ENCODE results near the gene ANKH. TPM values are rescaled to one million over a fixed set of nuclear protein-coding genes. Genes with fewer than 3 reads are reported as not detected.

The ANKH gene
- polyA plus RNA-seq, 3 donors = 2.4 to 6.3 (median 3.1) TPM

GRCh38 chr5:14909369-14909768 is 37.8 kb upstream of the ANKH start:
- no peak for TF ChIP-seq CTCF (IDR thresholded peaks at IDR 0.05)
- Mint-ChIP-seq H3K27ac (no peak overlapping the region), H3K9me3 (peaks cover 0 to 5% (median 0%) of the 10 kb centered on the region in 7 donors)

GRCh38 chr5:14908172-14908571 is 36.6 kb upstream of the ANKH start:
- Histone ChIP-seq H3K36me3 (replicated peaks in 1 of 2; ENCODE audit: control insufficient read depth in 1 of 2, insufficient read depth in 2 of 2, low read length in 2 of 2) (no peaks in the 10 kb centered on the region), H3K4me3 (replicated peaks in 1 of 3; ENCODE audit: low read depth in 2 of 3, low read length in 3 of 3) (no peak overlapping the region), H3K27me3 (ENCODE audit: control insufficient read depth in 2 of 2, insufficient read depth in 2 of 2, low read length in 2 of 2) (no peaks in the 10 kb centered on the region), H3K9ac (ENCODE audit: insufficient read depth, low read length, poor library complexity, severe bottlenecking) (no peak overlapping the region), H3K27ac (ENCODE audit: low read depth in 1 of 2, low read length in 2 of 2) (no peak overlapping the region), H2AFZ (ENCODE audit: insufficient read depth, low read depth, low read length, poor library complexity, severe bottlenecking) (no peak overlapping the region), H3K9me3 (replicated peaks in 1 of 2; ENCODE audit: control insufficient read depth in 1 of 2, insufficient read depth in 1 of 2, low read length in 2 of 2) (no peaks in the 10 kb centered on the region), H3K4me2 (replicated peaks; ENCODE audit: extremely low read depth, low read length, poor library complexity, severe bottlenecking) (no peak overlapping the region), H3K4me1 (ENCODE audit: control insufficient read depth in 1 of 2, insufficient read depth in 2 of 2, low read length in 2 of 2) (no peaks in the 10 kb centered on the region), H3K79me2 (ENCODE audit: insufficient read depth, low read length) (no peaks in the 10 kb centered on the region), H4K20me1 (ENCODE audit: insufficient read depth, low read length) (no peaks in the 10 kb centered on the region)
- WGBS (ENCODE audit: insufficient coverage) = no CpG with 5 or more reads among the region's 6 CpGs
- no peak for DNase-seq
- Mint-ChIP-seq H3K4me1 (no peaks in the 10 kb centered on the region), H3K36me3 (no peaks in the 10 kb centered on the region), H3K9me3 (peaks cover 0 to 5% (median 0%) of the 10 kb centered on the region in 7 donors), H3K4me3 (no peak overlapping the region), H3K27me3 (ENCODE audit: low read depth in 3 of 3) (peaks cover 2 to 10% (median 5%) of the 10 kb centered on the region in 3 donors), H3K27ac (no peak overlapping the region)
- TF ChIP-seq CTCF (IDR thresholded peaks at IDR 0.05) = no peak
- intact Hi-C loops (cut with micrococcal nuclease) = no loop called here

More at GRCh38 chr5:14909369-14909768, 37.8 kb upstream of the ANKH start:
- H3K4me3 Mint-ChIP-seq = no peak overlapping the region
- no peak overlapping the region for H3K9ac ChIP-seq (ENCODE audit: insufficient read depth, low read length, poor library complexity, severe bottlenecking)
- DNase-seq = no peak
- no peaks in the 10 kb centered on the region for H3K4me1 ChIP-seq (ENCODE audit: control insufficient read depth in 1 of 2, insufficient read depth in 2 of 2, low read length in 2 of 2)
- no CpG with 5 or more reads among the region's 2 CpGs for WGBS (ENCODE audit: insufficient coverage)
- H2AFZ ChIP-seq (ENCODE audit: insufficient read depth, low read depth, low read length, poor library complexity, severe bottlenecking) = no peak overlapping the region
- no peaks in the 10 kb centered on the region for H3K36me3 Mint-ChIP-seq
- no peaks in the 10 kb centered on the region for H4K20me1 ChIP-seq (ENCODE audit: insufficient read depth, low read length)
- no peaks in the 10 kb centered on the region for H3K36me3 ChIP-seq (replicated peaks in 1 of 2; ENCODE audit: control insufficient read depth in 1 of 2, insufficient read depth in 2 of 2, low read length in 2 of 2)
- no peak overlapping the region for H3K27ac ChIP-seq (ENCODE audit: low read depth in 1 of 2, low read length in 2 of 2)
- peaks cover 2 to 8% (median 3%) of the 10 kb centered on the region in 3 donors for H3K27me3 Mint-ChIP-seq (ENCODE audit: low read depth in 3 of 3)
- no peaks in the 10 kb centered on the region for H3K4me1 Mint-ChIP-seq
- H3K4me2 ChIP-seq (replicated peaks; ENCODE audit: extremely low read depth, low read length, poor library complexity, severe bottlenecking) = no peak overlapping the region
- no peaks in the 10 kb centered on the region for H3K9me3 ChIP-seq (replicated peaks in 1 of 2; ENCODE audit: control insufficient read depth in 1 of 2, insufficient read depth in 1 of 2, low read length in 2 of 2)
- no peaks in the 10 kb centered on the region for H3K79me2 ChIP-seq (ENCODE audit: insufficient read depth, low read length)
- H3K4me3 ChIP-seq (replicated peaks in 1 of 3; ENCODE audit: low read depth in 2 of 3, low read length in 3 of 3) = no peak overlapping the region
- intact Hi-C loops (cut with micrococcal nuclease) = no loop called here
- no peaks in the 10 kb centered on the region for H3K27me3 ChIP-seq (ENCODE audit: control insufficient read depth in 2 of 2, insufficient read depth in 2 of 2, low read length in 2 of 2)
